ENCODE results near the gene KCNMB1.

DNA sequence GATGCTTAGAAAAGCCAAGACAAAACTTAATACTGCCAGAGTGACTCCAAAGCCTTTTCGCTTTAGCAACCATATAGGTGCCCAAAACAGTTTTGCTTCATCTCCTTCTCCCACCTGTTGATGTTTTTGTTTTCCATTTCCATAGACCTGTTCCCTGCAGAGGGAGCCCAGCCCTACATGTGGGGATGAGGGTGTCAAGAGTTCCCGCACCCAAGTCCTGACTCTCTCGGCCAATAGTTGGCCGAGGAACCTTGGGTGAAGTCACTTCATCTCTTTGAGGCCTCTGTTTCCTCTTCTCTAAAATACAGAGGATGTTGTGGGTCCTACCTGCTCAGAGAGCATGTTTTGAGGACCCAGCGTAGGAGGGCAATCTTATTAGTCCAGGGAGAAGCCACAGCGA lies 53.1 kb downstream of the KCNMB1 start:
- TF ChIP-seq POLR2A (IDR thresholded peaks at IDR 0.05) (no peak), EP300 (IDR thresholded peaks at IDR 0.05) (no peak)
- TF ChIP-seq, protein P1, sequence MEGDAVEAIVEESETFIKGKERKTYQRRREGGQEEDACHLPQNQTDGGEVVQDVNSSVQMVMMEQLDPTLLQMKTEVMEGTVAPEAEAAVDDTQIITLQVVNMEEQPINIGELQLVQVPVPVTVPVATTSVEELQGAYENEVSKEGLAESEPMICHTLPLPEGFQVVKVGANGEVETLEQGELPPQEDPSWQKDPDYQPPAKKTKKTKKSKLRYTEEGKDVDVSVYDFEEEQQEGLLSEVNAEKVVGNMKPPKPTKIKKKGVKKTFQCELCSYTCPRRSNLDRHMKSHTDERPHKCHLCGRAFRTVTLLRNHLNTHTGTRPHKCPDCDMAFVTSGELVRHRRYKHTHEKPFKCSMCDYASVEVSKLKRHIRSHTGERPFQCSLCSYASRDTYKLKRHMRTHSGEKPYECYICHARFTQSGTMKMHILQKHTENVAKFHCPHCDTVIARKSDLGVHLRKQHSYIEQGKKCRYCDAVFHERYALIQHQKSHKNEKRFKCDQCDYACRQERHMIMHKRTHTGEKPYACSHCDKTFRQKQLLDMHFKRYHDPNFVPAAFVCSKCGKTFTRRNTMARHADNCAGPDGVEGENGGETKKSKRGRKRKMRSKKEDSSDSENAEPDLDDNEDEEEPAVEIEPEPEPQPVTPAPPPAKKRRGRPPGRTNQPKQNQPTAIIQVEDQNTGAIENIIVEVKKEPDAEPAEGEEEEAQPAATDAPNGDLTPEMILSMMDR (IDR thresholded peaks at IDR 0.05) = no peak
